H1 (cell line): ENCODE measurements around the gene UBE3C. TPM values are rescaled to one million over a fixed set of nuclear protein-coding genes. Genes with fewer than 3 reads are reported as not detected.

Experiments
- CTCF ChIA-PET: fragments of 300-600 bp; sonication (Branson Sonifier 250); formaldehyde crosslinking; loops from one replicate; lab custom pipeline; 2021; ENCODE audit not compliant: partially characterized antibody; lab: Charles Lee
- POLR2A ChIA-PET: fragments of 300-600 bp; sonication (Branson Sonifier 250); formaldehyde crosslinking; loops from one replicate; lab custom pipeline; 2021; ENCODE audit warnings: inconsistent platforms; ENCODE audit not compliant: partially characterized antibody; lab: Charles Lee
- DNase-seq, 2 experiments: peaks; one replicate each; pipeline versions ENCODE4 v3.0.0 to v3.0.0-alpha.2; 2010 to 2022; ENCODE audit warnings: low spot score in 2 of 2, low read depth in 1 of 2, mixed read lengths in 1 of 2
- FAIRE-seq: peaks from 2 replicates; lab custom pipeline; 2011; peaks lifted over from hg19 to GRCh38; lab: Jason Lieb, UNC
- H2AFZ ChIP-seq: 2 replicates; pipeline ENCODE4 v1.8.1; 2012; ENCODE audit warnings: low read length, inconsistent platforms
- H2AK5ac ChIP-seq: 2 replicates; pipeline ENCODE4 v1.6.1; 2013; ENCODE audit warnings: low read depth, low read length
- H2BK120ac ChIP-seq: replicated peaks from 2 replicates; pipeline ENCODE3; 2013; ENCODE audit warnings: low read depth, low read length, inconsistent platforms
- H2BK12ac ChIP-seq: 2 replicates; pipeline ENCODE4 v1.6.1; 2013; ENCODE audit warnings: low read depth, low read length
- H2BK15ac ChIP-seq: 2 replicates; pipeline ENCODE4 v1.6.1; 2013; ENCODE audit warnings: low read length
- H2BK20ac ChIP-seq: 2 replicates; pipeline ENCODE4 v1.6.1; 2013; ENCODE audit warnings: low read length
- H2BK5ac ChIP-seq: 2 replicates; pipeline ENCODE4 v1.6.1; 2013; ENCODE audit warnings: low read depth, low read length
- H3K14ac ChIP-seq: 2 replicates; pipeline ENCODE4 v1.6.1; 2013; ENCODE audit warnings: inconsistent platforms; ENCODE audit not compliant: insufficient read length
- H3K18ac ChIP-seq: 2 replicates; pipeline ENCODE4 v1.6.1; 2013; ENCODE audit warnings: low read length; ENCODE audit errors: extremely low read depth
- H3K23ac ChIP-seq: 2 replicates; pipeline ENCODE4 v1.6.1; 2013; ENCODE audit warnings: inconsistent platforms; ENCODE audit not compliant: insufficient read length
- H3K23me2 ChIP-seq: 2 replicates; pipeline ENCODE4 v1.6.1; 2013; ENCODE audit warnings: low read depth, low read length
- H3K27ac ChIP-seq: 2 replicates; pipeline ENCODE4 v1.6.1; 2011; ENCODE audit warnings: low read depth, low read length, inconsistent platforms
- H3K27me3 ChIP-seq, 4 experiments: replicated peaks in 1 of 4; 1 replicate in 1 of 4; 2 replicates in 3 of 4; pipeline versions ENCODE4 v1.6.1 to v1.8.1; 2011 to 2013; ENCODE audit warnings: low read length in 3 of 4, mild to moderate bottlenecking in 3 of 4, inconsistent platforms in 2 of 4, mixed read lengths in 2 of 4, moderate library complexity in 1 of 4; ENCODE audit not compliant: control insufficient read depth in 3 of 4, insufficient read depth in 3 of 4; ENCODE audit errors: extremely low read depth in 1 of 4
- H3K36me3 ChIP-seq, 4 experiments: 2 replicates each; pipeline versions ENCODE4 v1.6.1 to v1.8.1; 2011 to 2013; ENCODE audit warnings: mild to moderate bottlenecking in 4 of 4, low read length in 3 of 4, moderate library complexity in 2 of 4, control low read depth in 1 of 4, inconsistent platforms in 1 of 4; ENCODE audit not compliant: insufficient read depth in 4 of 4, control insufficient read depth in 2 of 4
- H3K4ac ChIP-seq: replicated peaks from 2 replicates; pipeline ENCODE3; 2013; ENCODE audit warnings: low read length, low read depth, mixed read lengths, inconsistent platforms; ENCODE audit not compliant: insufficient read length
- H3K4me1 ChIP-seq, 4 experiments: replicated peaks in 1 of 4; 1 replicate in 1 of 4; 2 replicates in 3 of 4; pipeline versions ENCODE4 v1.6.1 to v1.8.1; 2011 to 2013; ENCODE audit warnings: low read length in 3 of 4, inconsistent platforms in 2 of 4, mixed read lengths in 1 of 4; ENCODE audit not compliant: insufficient read depth in 4 of 4, control insufficient read depth in 3 of 4
- H3K4me2 ChIP-seq, 2 experiments: 2 replicates each; pipeline versions ENCODE4 v1.6.1 to v1.8.1; 2011 to 2013; ENCODE audit warnings: low read depth in 2 of 2, low read length in 2 of 2, control low read depth in 1 of 2, inconsistent platforms in 1 of 2, mild to moderate bottlenecking in 1 of 2; ENCODE audit not compliant: insufficient read depth in 1 of 2
- H3K4me3 ChIP-seq, 4 experiments: fragments of 200-600, 300-600 bp in 1 of 4; sonication (generic), shearing (Covaris generic), sonication (Bioruptor Twin) in 1 of 4; 2 replicates each; pipeline versions ENCODE4 v1.5.1 to v1.8.1; 2011 to 2016; ENCODE audit warnings: low read length in 4 of 4, low read depth in 3 of 4, control low read depth in 2 of 4, inconsistent platforms in 2 of 4, mild to moderate bottlenecking in 2 of 4, mixed read lengths in 1 of 4, moderate library complexity in 1 of 4; ENCODE audit not compliant: insufficient read depth in 2 of 4; ENCODE audit errors: extremely low read depth in 1 of 4
- H3K56ac ChIP-seq: replicated peaks from 2 replicates; pipeline ENCODE3; 2013; ENCODE audit warnings: low read depth, mild to moderate bottlenecking, mixed read lengths, low read length, inconsistent platforms; ENCODE audit not compliant: insufficient read length
- H3K79me1 ChIP-seq: 2 replicates; pipeline ENCODE4 v1.6.1; 2013; ENCODE audit warnings: low read depth, low read length, control low read depth
- H3K79me2 ChIP-seq, 2 experiments: 2 replicates each; pipeline versions ENCODE4 v1.6.1 to v1.8.1; 2012 to 2013; ENCODE audit warnings: low read length in 2 of 2, mild to moderate bottlenecking in 2 of 2, inconsistent platforms in 1 of 2; ENCODE audit not compliant: insufficient read depth in 2 of 2, control insufficient read depth in 1 of 2
- H3K9ac ChIP-seq, 4 experiments: replicated peaks in 1 of 4; 1 replicate in 1 of 4; 2 replicates in 3 of 4; pipeline versions ENCODE4 v1.6.1 to v1.8.1; 2011 to 2013; ENCODE audit warnings: low read depth in 3 of 4, low read length in 3 of 4, control low read depth in 2 of 4, mild to moderate bottlenecking in 2 of 4, moderate library complexity in 2 of 4, inconsistent platforms in 1 of 4; ENCODE audit errors: extremely low read depth in 1 of 4
- H3K9me3 ChIP-seq, 2 experiments: 2 replicates each; pipeline versions ENCODE4 v1.6.1 to v1.8.1; 2012 to 2013; ENCODE audit warnings: mild to moderate bottlenecking in 2 of 2, moderate library complexity in 2 of 2, control low read depth in 1 of 2, inconsistent platforms in 1 of 2, low read depth in 1 of 2, low read length in 1 of 2, mixed read lengths in 1 of 2; ENCODE audit not compliant: insufficient read depth in 2 of 2
- H4K20me1 ChIP-seq, 2 experiments: replicated peaks in 1 of 2; 2 replicates each; pipeline versions ENCODE3 to v1.8.1; 2011 to 2013; ENCODE audit warnings: inconsistent platforms in 2 of 2, low read length in 2 of 2, mild to moderate bottlenecking in 1 of 2; ENCODE audit not compliant: insufficient read depth in 2 of 2, control insufficient read depth in 1 of 2
- H4K5ac ChIP-seq: 2 replicates; pipeline ENCODE4 v1.6.1; 2013; ENCODE audit warnings: low read length, low read depth, mixed read lengths, inconsistent platforms; ENCODE audit not compliant: insufficient read length
- H4K8ac ChIP-seq: 2 replicates; pipeline ENCODE4 v1.8.0; 2013; ENCODE audit warnings: mild to moderate bottlenecking, moderate library complexity, low read length, inconsistent platforms; ENCODE audit not compliant: insufficient read depth; ENCODE audit errors: extremely low read depth
- H4K91ac ChIP-seq: replicated peaks from 2 replicates; pipeline ENCODE3; 2013; ENCODE audit warnings: low read length, mixed read lengths, inconsistent platforms; ENCODE audit not compliant: insufficient read length
- BRCA1 ChIP-seq: IDR thresholded peaks from 2 replicates; pipeline ENCODE4 v1.6.1; 2012; ENCODE audit warnings: low read depth, low read length, improper control_type of control experiment
- CBX5 ChIP-seq: fragments of 300-800, 300-1000 bp; sonication (generic); IDR thresholded peaks from 2 replicates; pipeline ENCODE4 v1.7.1; 2016; ENCODE audit warnings: antibody characterized with exemption, low read length, low read depth
- CREB1 ChIP-seq: IDR thresholded peaks from 2 replicates; pipeline ENCODE4 v1.6.1; 2012; ENCODE audit warnings: inconsistent platforms
- CTBP2 ChIP-seq: IDR thresholded peaks from 2 replicates; pipeline ENCODE4 v1.7.0; 2011; ENCODE audit warnings: borderline replicate concordance, mild to moderate bottlenecking, moderate library complexity, mixed read lengths, low read length; ENCODE audit not compliant: insufficient read depth, insufficient read length
- CTCF ChIP-seq, 3 experiments: IDR thresholded peaks; 1 replicate in 2 of 3; 2 replicates in 1 of 3; pipeline versions ENCODE4 v1.5.1 to v1.6.1; 2011; ENCODE audit warnings: low read length in 3 of 3, mild to moderate bottlenecking in 3 of 3, inconsistent platforms in 2 of 3, low read depth in 1 of 3, moderate library complexity in 1 of 3; ENCODE audit not compliant: insufficient read depth in 1 of 3; ENCODE audit errors: control extremely low read depth in 1 of 3
- MAFK ChIP-seq: IDR thresholded peaks from 2 replicates; pipeline ENCODE4 v1.6.1; 2012; ENCODE audit warnings: low read depth, mild to moderate bottlenecking, improper control_type of control experiment, low read length
- MAX ChIP-seq: IDR thresholded peaks from 2 replicates; pipeline ENCODE4 v1.6.1; 2012; ENCODE audit warnings: inconsistent platforms
- TEAD4 ChIP-seq: IDR thresholded peaks from 2 replicates; pipeline ENCODE4 v1.6.1; 2012; ENCODE audit warnings: low read depth, low read length, inconsistent platforms, mixed read lengths
- USF2 ChIP-seq: IDR thresholded peaks from 2 replicates; pipeline ENCODE4 v1.6.1; 2011; ENCODE audit warnings: low read length, improper control_type of control experiment
- WGBS, 2 experiments: shearing (Covaris generic) in 1 of 2; methylation state at CpG; one replicate each; pipeline versions ENCODE4 v1.1.6 to v1.1.7; 2013 to 2015; ENCODE audit warnings: low lambda C conversion rate in 2 of 2, mixed read lengths in 2 of 2, inconsistent platforms in 1 of 2, low coverage in 1 of 2, missing lambda C conversion rate in 1 of 2; ENCODE audit not compliant: insufficient replicate concordance in 2 of 2, insufficient coverage in 1 of 2, insufficient read length in 1 of 2; ENCODE audit errors: extremely low coverage in 1 of 2, missing lambda C conversion rate in 1 of 2; 5-methylcytosine and 5-hydroxymethylcytosine counted together
- polyA plus RNA-seq, 7 experiments: library from polyadenylated mRNA; depleted of rRNA in 3 of 7; stranded (reverse) in 5 of 7; unstranded in 2 of 7; fragments of >200 nt in 5 of 7; fragments of 200-250 nt in 2 of 7; gene quantifications; 1 replicate in 5 of 7; 2 replicates in 1 of 7; 4 replicates in 1 of 7; pipeline versions ENCODE4 v1.2.1 to v1.2.3, GENCODE V29; 2011 to 2013; ENCODE audit warnings: missing spikeins in 2 of 7, mixed read lengths in 2 of 7
- total RNA-seq: library from RNA; stranded (reverse); fragmentation: NEBNext Ultra II Directional; extraction: Animal tissue kit (Norgen Biotek cat#: 25700); gene quantifications from 2 replicates; pipeline ENCODE4 v1.2.1, GENCODE V29; 2021

UBE3C gene
- total and polyA plus RNA-seq, 2 of the 8 experiments (the other 6 are each of a cell fraction or from before 2014, with no cell fraction given) = 32.0 to 54.1 TPM

GRCh38 chr7:157090485-157091165 is 48.1 kb upstream of the UBE3C start:
- no peak for DNase-seq
- Histone ChIP-seq H4K20me1 (no peaks in the 10 kb centered on the region), H3K79me1 (no peaks in the 10 kb centered on the region), H4K8ac (no peak overlapping the region), H2BK120ac (no peak overlapping the region), H3K4me2 (no peak overlapping the region), H3K9me3 (peaks cover 11 to 13% of the 10 kb centered on the region in 2 experiments), H4K91ac (no peak overlapping the region), H3K36me3 (no peaks in the 10 kb centered on the region), H3K9ac (no peak overlapping the region), H3K27me3 (no peaks in the 10 kb centered on the region; a peak in 2 of 7 replicates), H3K23ac (no peak overlapping the region), H4K5ac (no peak overlapping the region), H2AFZ (no peak overlapping the region), H2BK20ac (no peak overlapping the region), H3K27ac (no peak overlapping the region), H3K4me3 (no peak overlapping the region), H3K56ac (no peak overlapping the region), H2BK12ac (no peak overlapping the region), H3K4ac (no peak overlapping the region), H3K23me2 (peaks cover 1% of the 10 kb centered on the region; the same call in 1 of the 2 replicates), H2AK5ac (no peak overlapping the region), H3K4me1 (no peaks in the 10 kb centered on the region), H2BK15ac (no peak overlapping the region), H3K14ac (no peak overlapping the region), H3K18ac (no peak overlapping the region; the same call in 1 of the 2 replicates), H2BK5ac (no peak overlapping the region), H3K79me2 (no peaks in the 10 kb centered on the region)
- 90% methylated on average over 25 of the region's 25 CpGs; no CpG with 5 or more reads in 1 of the 2 experiments for WGBS, 2 experiments
- no peak for FAIRE-seq
- POLR2A ChIA-PET = interaction anchor here (0.8 to 1.9 kb wide), 2 partner anchors 12 to 266 kb away, joined by 3 to 4 read pairs; no protein-coding TSS in a partner anchor
- CTCF ChIA-PET = no interaction called here
- TF ChIP-seq TEAD4 (no peak), CTCF (IDR thresholded peaks at IDR 0.05; ENCODE audit: control extremely low read depth in 1 of 3, insufficient read depth in 1 of 3, low read depth in 1 of 3, low read length in 3 of 3) (no peak), USF2 (no peak), CBX5 (no peak), CTBP2 (no peak), MAFK (no peak), CREB1 (no peak), BRCA1 (no peak), MAX (no peak)
